A549 (cell line): Measurements from ENCODE around the gene PROSER3.

Experiments used
- CBX2 ChIP-seq: fragments of 200-600 bp; sonication (generic); IDR thresholded peaks from 2 replicates; pipeline ENCODE4 v1.6.1; 2016; ENCODE audit warnings: low read depth, mild to moderate bottlenecking, borderline replicate concordance
- EP300 ChIP-seq, 2 experiments: fragments of >200 bp; sonication (Bioruptor Twin); formaldehyde crosslinking; IDR thresholded peaks; 2 replicates in 1 of 2; 3 replicates in 1 of 2; pipeline ENCODE4 v1.6.1; 2016 to 2017
- HDAC2 ChIP-seq: fragments of 200-600 bp; sonication (generic); IDR thresholded peaks from 2 replicates; pipeline ENCODE4 v1.6.1; 2016
- KDM5A ChIP-seq: fragments of 200-600 bp; sonication (generic); IDR thresholded peaks from 2 replicates; pipeline ENCODE4 v1.6.1; 2016; ENCODE audit warnings: antibody characterized with exemption, mild to moderate bottlenecking
- TF ChIP-seq, protein P1 (sequence below): fragments of >200 bp; sonication (Bioruptor Twin); formaldehyde crosslinking; IDR thresholded peaks from 3 replicates; pipeline ENCODE4 v1.5.1; 2016
- TF ChIP-seq, protein P2 (sequence below): fragments of 200-600 bp; sonication (generic); IDR thresholded peaks from 2 replicates; pipeline ENCODE4 v1.6.1; 2016; ENCODE audit warnings: antibody characterized with exemption, mild to moderate bottlenecking, moderate library complexity
- TF ChIP-seq, protein P3 (sequence below): fragments of >200 bp; sonication (Bioruptor Twin); formaldehyde crosslinking; IDR thresholded peaks from 3 replicates; pipeline ENCODE4 v1.6.1; 2016

DNA sequence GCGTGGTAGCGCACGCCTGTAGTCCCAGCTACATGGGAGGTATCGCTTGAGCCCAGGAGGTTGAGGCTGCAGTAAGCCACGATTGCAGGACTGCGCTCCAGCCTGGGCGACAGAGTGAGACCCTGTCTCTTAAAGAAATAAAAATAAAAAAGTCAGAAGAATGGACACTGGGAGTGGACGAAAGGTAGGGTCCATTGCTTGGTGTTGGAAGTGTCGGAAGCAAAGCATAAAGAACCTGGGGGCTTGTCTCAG, 17.0 kb downstream of the PROSER3 start:
- TF ChIP-seq, protein P1, sequence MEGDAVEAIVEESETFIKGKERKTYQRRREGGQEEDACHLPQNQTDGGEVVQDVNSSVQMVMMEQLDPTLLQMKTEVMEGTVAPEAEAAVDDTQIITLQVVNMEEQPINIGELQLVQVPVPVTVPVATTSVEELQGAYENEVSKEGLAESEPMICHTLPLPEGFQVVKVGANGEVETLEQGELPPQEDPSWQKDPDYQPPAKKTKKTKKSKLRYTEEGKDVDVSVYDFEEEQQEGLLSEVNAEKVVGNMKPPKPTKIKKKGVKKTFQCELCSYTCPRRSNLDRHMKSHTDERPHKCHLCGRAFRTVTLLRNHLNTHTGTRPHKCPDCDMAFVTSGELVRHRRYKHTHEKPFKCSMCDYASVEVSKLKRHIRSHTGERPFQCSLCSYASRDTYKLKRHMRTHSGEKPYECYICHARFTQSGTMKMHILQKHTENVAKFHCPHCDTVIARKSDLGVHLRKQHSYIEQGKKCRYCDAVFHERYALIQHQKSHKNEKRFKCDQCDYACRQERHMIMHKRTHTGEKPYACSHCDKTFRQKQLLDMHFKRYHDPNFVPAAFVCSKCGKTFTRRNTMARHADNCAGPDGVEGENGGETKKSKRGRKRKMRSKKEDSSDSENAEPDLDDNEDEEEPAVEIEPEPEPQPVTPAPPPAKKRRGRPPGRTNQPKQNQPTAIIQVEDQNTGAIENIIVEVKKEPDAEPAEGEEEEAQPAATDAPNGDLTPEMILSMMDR: no peak
- no peak for TF ChIP-seq CBX2
- TF ChIP-seq HDAC2: no peak
- TF ChIP-seq EP300 (IDR thresholded peaks at IDR 0.05): no peak
- TF ChIP-seq, protein P2, sequence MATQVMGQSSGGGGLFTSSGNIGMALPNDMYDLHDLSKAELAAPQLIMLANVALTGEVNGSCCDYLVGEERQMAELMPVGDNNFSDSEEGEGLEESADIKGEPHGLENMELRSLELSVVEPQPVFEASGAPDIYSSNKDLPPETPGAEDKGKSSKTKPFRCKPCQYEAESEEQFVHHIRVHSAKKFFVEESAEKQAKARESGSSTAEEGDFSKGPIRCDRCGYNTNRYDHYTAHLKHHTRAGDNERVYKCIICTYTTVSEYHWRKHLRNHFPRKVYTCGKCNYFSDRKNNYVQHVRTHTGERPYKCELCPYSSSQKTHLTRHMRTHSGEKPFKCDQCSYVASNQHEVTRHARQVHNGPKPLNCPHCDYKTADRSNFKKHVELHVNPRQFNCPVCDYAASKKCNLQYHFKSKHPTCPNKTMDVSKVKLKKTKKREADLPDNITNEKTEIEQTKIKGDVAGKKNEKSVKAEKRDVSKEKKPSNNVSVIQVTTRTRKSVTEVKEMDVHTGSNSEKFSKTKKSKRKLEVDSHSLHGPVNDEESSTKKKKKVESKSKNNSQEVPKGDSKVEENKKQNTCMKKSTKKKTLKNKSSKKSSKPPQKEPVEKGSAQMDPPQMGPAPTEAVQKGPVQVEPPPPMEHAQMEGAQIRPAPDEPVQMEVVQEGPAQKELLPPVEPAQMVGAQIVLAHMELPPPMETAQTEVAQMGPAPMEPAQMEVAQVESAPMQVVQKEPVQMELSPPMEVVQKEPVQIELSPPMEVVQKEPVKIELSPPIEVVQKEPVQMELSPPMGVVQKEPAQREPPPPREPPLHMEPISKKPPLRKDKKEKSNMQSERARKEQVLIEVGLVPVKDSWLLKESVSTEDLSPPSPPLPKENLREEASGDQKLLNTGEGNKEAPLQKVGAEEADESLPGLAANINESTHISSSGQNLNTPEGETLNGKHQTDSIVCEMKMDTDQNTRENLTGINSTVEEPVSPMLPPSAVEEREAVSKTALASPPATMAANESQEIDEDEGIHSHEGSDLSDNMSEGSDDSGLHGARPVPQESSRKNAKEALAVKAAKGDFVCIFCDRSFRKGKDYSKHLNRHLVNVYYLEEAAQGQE: no peak
- TF ChIP-seq KDM5A: no peak
- TF ChIP-seq, protein P3, sequence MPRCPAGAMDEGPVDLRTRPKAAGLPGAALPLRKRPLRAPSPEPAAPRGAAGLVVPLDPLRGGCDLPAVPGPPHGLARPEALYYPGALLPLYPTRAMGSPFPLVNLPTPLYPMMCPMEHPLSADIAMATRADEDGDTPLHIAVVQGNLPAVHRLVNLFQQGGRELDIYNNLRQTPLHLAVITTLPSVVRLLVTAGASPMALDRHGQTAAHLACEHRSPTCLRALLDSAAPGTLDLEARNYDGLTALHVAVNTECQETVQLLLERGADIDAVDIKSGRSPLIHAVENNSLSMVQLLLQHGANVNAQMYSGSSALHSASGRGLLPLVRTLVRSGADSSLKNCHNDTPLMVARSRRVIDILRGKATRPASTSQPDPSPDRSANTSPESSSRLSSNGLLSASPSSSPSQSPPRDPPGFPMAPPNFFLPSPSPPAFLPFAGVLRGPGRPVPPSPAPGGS: no peak
